Embryonic facial prominence (tissue), 1 donor: ENCODE data around the gene KCNQ5.

Experiments used
- DNase-seq: peaks from one replicate; pipeline ENCODE4 v3.0.0-alpha.2; 2016; ENCODE audit errors: extremely low spot score

KCNQ5 gene

DNA sequence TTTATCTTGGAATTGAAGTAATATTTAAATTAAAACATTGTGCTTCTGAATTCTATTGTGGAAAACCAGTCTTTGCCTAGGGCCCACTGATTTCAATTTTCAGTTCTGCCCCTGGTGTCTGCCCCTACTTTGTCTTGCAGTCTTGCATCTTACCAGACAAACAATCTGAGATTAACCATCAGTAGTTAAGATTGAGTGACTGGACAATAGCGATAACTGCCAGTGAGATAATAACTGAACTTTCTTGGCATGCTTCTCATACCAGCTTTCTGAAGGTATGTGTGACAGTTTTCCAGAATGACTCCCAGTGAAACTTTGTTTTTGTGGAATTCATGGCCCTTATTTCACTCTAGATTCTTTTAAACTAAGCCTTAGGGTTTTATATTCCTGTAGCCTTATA is 53.5 kb downstream of the KCNQ5 start:
- DNase-seq: no peak

GRCh38 chr6:72676995-72677394 is 55.1 kb downstream of the KCNQ5 start:
- DNase-seq: no peak

GRCh38 chr6:72677740-72678139 is 55.9 kb downstream of the KCNQ5 start:
- no peak for DNase-seq

DNA sequence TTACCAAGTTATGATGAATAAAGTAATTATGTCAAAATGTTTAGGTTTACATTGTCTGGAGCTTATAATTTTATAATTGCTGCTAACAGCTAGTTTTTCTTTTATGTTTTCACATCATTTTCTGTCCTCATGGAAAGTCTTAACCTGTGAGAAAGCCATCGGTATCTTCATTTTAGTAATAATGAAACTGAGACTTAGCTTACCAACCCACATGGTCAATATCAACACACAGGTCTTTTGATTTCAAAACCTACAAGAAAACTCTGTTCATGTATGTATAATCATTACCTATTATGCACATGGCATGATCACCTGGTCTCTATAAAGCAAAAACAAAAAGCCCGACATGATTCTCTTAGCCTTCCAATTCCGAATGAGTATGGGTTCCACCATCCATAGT is 61.9 kb downstream of the KCNQ5 start:
- DNase-seq: no peak

DNA sequence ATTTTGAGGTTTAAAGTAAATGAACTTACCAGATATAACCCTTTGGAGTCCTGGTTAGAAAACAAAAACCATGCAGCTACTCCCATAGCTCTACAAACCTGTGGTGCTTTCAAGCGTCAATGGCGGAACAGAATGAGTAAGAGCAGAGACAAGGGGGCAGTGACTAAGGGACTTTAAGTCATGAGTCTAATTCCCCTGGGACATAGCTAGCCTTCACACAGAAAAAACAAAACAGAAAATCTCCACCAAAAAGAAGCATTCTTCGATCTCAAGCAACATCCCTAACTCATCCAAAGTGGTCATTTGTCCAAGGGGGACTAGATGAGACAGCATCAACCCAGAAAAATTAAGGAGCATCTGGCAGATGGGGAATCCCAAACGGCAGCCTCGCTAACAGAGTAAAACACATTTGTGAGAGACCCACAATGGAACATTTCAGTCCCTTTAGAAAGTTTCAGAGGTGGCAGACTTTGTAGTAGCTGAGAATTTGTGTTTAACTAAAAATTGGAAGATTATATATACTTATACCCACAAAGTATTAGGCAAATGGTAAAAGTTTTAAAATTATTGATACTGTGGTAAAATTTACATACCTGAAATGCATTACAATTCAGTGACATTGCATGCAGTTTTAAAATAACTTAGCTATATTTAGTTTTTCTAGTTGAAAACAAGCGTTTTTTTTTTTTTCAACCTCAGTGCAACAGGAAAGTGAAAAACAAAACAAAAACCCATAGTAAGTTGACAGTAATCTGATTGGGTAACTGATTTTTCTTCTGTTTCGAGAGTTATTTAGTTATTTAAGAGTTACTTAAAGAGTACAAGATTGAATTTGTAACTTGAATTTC is 67.5 kb downstream of the KCNQ5 start:
- DNase-seq: no peak

GRCh38 chr6:72691249-72691648 is 69.4 kb downstream of the KCNQ5 start:
- DNase-seq: no peak

- no peak for DNase-seq
Measured at GRCh38 chr6:72696055-72696454, 74.2 kb downstream of the KCNQ5 start.

GRCh38 chr6:72699159-72699558 is 77.3 kb downstream of the KCNQ5 start:
- no peak for DNase-seq

DNA sequence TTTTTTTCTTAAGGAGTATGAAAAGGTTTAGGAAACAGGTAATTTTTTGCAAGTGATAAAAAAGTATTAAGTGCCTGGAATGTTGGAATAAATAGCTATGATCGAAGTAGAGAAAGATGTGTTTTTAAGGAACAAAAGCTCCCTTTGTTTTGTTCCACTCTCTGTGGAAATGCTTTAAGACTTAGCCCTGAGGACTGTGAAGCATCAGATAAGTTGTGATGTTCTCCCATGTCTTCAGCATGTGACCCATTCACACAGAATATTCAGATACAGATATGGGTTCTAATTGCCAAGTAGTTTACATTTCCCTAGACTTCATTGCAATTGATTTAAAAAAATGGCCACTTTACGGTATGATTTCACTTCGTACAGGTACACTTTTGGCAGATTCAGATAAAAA is 80.6 kb downstream of the KCNQ5 start:
- no peak for DNase-seq

DNA sequence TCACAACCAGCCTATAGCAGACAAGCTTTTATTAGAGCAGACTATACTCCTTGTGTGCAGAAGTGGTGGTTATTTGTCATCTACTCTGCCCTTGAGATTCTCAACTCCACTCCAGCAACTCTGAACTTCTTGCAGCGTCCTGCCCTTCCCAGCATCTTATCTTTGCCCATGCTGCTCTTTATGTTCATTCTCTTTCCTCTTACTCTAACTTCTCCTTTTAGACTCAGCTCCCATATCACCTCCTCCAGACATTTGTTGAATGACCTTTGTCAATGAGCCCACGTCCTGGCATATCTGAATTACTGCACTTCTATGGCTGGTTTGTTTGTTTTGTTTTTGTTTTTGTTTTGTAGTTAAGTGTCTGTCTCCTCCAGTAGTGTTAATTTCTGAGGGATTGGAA is 81.2 kb downstream of the KCNQ5 start:
- DNase-seq: no peak

- no peak for DNase-seq
Measured at GRCh38 chr6:72704979-72705378, 83.1 kb downstream of the KCNQ5 start.

DNA sequence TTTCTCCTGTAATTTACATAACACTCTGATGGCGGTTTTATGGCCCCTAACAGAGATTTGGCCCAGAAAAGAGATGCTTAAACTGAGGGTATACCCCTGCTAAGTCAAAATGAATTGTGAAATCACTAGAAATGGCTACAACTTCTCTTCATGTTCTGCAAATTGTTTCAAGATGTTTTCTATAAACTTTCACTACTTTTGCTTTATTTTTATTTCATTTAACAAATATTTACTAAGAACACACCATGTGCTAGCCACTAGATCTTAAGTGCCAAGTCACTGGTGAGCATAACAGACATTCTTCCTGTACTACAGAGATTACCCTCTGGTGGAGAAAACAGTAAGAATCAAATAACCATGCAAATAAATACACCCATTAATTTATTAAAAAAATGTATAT is 87.6 kb downstream of the KCNQ5 start:
- DNase-seq: no peak

DNA sequence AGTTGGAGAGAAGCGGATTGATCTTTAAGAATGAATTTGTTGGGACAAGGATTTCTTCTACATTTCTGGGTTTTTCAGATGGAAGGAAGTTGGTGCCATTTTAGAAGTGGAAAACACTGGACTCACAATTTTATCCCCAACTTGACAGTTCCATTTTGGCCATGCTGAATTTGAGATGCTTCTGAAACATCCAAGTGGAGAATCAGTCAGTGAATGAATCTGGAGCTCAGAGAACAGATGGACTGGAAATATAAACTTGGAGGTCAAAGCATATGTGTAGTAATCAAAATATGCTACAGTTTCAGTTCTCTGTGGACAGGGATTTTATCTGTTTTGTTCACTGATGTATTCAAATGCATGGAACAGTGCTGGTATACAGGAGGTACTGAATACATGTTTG is 89.9 kb downstream of the KCNQ5 start:
- no peak for DNase-seq

- no peak for DNase-seq
Measured at GRCh38 chr6:72712910-72713309, 91.0 kb downstream of the KCNQ5 start.

- DNase-seq: no peak
Measured at GRCh38 chr6:72715119-72715518, 93.3 kb downstream of the KCNQ5 start.

GRCh38 chr6:72716916-72717315 is 95.1 kb downstream of the KCNQ5 start:
- no peak for DNase-seq

DNA sequence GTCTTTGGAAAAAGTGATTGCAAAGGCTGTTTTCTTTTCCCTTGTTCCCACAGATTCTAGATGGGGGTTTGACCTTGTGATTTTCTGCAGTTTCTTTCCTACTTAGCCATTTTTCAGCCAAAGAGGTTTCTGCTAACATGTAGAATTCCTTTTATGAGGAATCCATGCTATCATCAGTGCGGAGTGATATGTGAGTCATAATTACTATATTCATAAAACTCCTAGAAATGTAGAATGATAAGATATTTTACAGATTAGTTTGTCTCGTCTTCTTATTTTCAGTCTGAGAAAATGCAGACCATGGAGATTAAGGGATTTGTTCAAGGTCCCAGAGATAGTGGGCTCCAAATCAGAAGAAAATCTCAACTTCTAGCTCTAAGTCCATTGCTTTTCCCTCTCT is 98.6 kb downstream of the KCNQ5 start:
- DNase-seq: no peak

GRCh38 chr6:72721346-72721745 is 99.5 kb downstream of the KCNQ5 start:
- DNase-seq: no peak

GRCh38 chr6:72724545-72724944 is 102.7 kb downstream of the KCNQ5 start:
- DNase-seq: no peak

- no peak for DNase-seq
Measured at GRCh38 chr6:72728706-72729343, 107.0 kb downstream of the KCNQ5 start.

DNA sequence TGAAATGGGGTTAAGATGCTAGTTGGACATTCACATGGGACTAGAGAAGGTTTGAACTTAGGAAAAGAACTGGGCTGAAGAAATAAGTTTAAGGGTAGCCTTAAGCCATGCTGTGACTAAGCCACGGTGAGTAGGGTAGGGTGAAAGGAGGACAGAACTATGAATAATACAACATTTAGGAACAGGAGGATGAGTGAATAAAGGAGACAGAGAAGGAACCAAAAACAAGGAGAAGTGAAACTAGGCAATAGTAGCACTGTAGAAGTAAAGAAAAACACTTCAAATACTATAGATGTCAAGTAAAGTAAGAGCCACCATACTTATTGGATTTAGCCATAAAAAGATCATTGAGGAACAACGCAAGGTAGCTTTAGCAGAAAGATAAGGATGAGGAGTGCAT is 111.2 kb downstream of the KCNQ5 start:
- no peak for DNase-seq

GRCh38 chr6:72738091-72738490 is 116.2 kb downstream of the KCNQ5 start:
- no peak for DNase-seq

GRCh38 chr6:72739368-72739779 is 117.5 kb downstream of the KCNQ5 start:
- no peak for DNase-seq
